Thyroid gland (tissue), 4 donors: ENCODE measurements around the gene CYFIP1.

Experiments used
- POLR2A ChIP-seq, 2 donors: fragments of 450-650 bp; IDR thresholded peaks; one replicate each; pipeline ENCODE4 v1.6.1; 2017; ENCODE audit warnings: antibody characterized with exemption in 2 of 2, mild to moderate bottlenecking in 2 of 2, moderate library complexity in 1 of 2
- TF ChIP-seq, protein P1 (sequence below), 6 experiments: fragments of 200-600 bp in 3 of 6; fragments of 450-650 bp in 3 of 6; sonication (generic) in 3 of 6; IDR thresholded peaks; one replicate each; pipeline ENCODE4 v1.5.1; 2016 to 2019; ENCODE audit warnings: antibody characterized with exemption in 6 of 6, mild to moderate bottlenecking in 2 of 6, inconsistent platforms in 1 of 6, moderate library complexity in 1 of 6

DNA sequence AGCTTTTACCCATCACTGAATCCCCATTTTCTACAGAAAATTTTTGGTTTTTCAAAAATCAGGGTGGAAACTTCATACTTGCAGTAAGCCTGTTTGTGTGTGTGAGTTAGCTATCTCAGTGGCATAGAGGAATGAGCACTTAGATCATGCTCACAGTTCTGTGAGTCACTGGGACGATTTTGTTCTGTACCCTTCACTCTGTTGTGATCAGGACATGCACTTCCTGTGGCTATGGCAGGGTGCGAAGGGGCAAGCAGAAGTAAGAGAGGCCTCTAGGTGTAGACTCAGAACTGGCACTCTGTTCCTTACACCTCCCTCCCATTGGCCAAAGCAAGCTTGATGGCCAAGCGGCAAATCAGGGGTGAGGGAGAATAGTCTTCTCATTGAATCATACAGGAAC lies 130.1 kb downstream of the CYFIP1 start:
- TF ChIP-seq, protein P1, sequence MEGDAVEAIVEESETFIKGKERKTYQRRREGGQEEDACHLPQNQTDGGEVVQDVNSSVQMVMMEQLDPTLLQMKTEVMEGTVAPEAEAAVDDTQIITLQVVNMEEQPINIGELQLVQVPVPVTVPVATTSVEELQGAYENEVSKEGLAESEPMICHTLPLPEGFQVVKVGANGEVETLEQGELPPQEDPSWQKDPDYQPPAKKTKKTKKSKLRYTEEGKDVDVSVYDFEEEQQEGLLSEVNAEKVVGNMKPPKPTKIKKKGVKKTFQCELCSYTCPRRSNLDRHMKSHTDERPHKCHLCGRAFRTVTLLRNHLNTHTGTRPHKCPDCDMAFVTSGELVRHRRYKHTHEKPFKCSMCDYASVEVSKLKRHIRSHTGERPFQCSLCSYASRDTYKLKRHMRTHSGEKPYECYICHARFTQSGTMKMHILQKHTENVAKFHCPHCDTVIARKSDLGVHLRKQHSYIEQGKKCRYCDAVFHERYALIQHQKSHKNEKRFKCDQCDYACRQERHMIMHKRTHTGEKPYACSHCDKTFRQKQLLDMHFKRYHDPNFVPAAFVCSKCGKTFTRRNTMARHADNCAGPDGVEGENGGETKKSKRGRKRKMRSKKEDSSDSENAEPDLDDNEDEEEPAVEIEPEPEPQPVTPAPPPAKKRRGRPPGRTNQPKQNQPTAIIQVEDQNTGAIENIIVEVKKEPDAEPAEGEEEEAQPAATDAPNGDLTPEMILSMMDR (IDR thresholded peaks at IDR 0.05) = no peak
- TF ChIP-seq POLR2A (IDR thresholded peaks at IDR 0.05) = no peak
